GM10266 (cell line): ENCODE results near the gene ASB7.

Experiments used
- DNase-seq: peaks from one replicate; pipeline ENCODE4 v3.0.0; 2012; ENCODE audit errors: extremely low spot score
- CTCF ChIP-seq: IDR thresholded peaks from 2 replicates; pipeline ENCODE4 v1.5.1; 2012; ENCODE audit warnings: mild to moderate bottlenecking, low read depth; ENCODE audit not compliant: control insufficient read depth, insufficient read depth; ENCODE audit errors: missing control alignments

The ASB7 gene

GRCh38 chr15:100645671-100646070 is 43.3 kb downstream of the ASB7 start:
- no peak for DNase-seq
- TF ChIP-seq CTCF = no peak

- no peak for TF ChIP-seq CTCF
- no peak for DNase-seq
These were observed 46.6 kb downstream of the ASB7 start for GRCh38 chr15:100648951-100649350.

- no peak for DNase-seq
- peak; percentile 12 for TF ChIP-seq CTCF
These were observed 48.3 kb downstream of the ASB7 start for GRCh38 chr15:100650685-100651084.

- TF ChIP-seq CTCF = no peak
- no peak for DNase-seq
These were observed 48.9 kb downstream of the ASB7 start for GRCh38 chr15:100651253-100651652.

- TF ChIP-seq CTCF = no peak
- DNase-seq = no peak
These were observed 49.7 kb downstream of the ASB7 start for GRCh38 chr15:100652116-100652515.

GRCh38 chr15:100653608-100654007 is 51.2 kb downstream of the ASB7 start:
- no peak for DNase-seq
- TF ChIP-seq CTCF = no peak

- TF ChIP-seq CTCF = no peak
- DNase-seq = no peak
These were observed 56.5 kb downstream of the ASB7 start for GRCh38 chr15:100658895-100659294.

- no peak for TF ChIP-seq CTCF
- DNase-seq = no peak
These were observed 58.8 kb downstream of the ASB7 start for GRCh38 chr15:100661156-100661555.
